ENCODE measurements around the gene CCDC183. TPM values are rescaled to one million over a fixed set of nuclear protein-coding genes. Genes with fewer than 3 reads are reported as not detected.

CCDC183 gene
- total RNA-seq, 2 experiments from 2014 or later = 0.26 to 0.91 TPM

DNA sequence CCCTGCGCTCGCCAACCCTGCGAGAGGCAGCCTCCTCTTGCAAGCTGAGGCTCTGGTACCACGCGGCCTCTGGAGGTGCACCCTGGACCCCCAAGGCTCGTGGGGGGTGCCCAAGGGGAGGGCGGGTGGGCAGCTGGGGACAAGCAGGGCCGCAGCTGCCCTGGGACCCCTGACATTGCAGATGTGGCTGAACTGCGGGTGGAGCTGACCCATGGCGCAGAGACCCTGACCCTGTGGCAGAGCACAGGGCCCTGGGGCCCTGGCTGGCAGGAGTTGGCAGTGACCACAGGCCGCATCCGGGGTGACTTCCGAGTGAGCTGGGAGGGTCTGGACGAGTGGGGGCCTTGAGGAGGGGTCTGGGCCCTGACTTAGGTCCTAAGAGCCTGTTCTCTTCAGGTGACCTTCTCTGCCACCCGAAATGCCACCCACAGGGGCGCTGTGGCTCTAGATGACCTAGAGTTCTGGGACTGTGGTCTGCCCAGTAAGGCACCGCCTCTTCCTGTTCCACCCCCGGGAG lies 57.5 kb downstream of the CCDC183 start:
- ATAC-seq (no peak), DNase-seq (no peak)
- CTCF ChIA-PET = no interaction called here
- Mint-ChIP-seq H3K36me3 (no peaks in the 10 kb centered on the region), H3K27me3 (no peaks in the 10 kb centered on the region), H3K9me3 (ENCODE audit: low read depth) (no peaks in the 10 kb centered on the region), H3K4me1 (peaks cover 6% of the 10 kb centered on the region), H3K27ac (no peak overlapping the region), H3K4me3 (no peak overlapping the region)

DNA sequence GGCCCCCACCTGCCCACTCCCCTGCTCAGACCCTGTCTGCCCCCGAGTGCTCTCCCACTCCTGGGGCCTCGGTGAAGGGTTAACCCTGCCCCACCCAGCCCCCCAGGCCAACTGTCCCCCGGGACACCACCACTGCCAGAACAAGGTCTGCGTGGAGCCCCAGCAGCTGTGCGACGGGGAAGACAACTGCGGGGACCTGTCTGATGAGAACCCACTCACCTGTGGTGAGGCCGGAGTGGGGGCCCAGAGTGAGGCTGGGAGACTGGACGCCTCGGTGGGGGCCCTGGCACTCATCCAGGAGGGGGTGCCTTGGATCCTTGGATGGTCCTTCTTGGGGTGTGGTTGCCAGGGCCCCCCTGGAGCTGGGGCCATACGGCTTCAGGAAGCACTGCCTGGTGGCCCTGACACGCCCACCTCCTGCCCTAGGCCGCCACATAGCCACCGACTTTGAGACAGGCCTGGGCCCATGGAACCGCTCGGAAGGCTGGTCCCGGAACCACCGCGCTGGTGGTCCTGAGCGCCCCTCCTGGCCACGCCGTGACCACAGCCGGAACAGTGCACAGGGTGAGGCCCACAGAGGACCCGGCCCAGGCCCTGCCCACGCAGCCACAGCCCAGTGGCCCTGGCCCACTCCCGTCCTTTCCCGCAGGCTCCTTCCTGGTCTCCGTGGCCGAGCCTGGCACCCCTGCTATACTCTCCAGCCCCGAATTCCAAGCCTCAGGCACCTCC lies 58.1 kb downstream of the CCDC183 start:
- Mint-ChIP-seq H3K27ac (no peak overlapping the region), H3K9me3 (ENCODE audit: low read depth) (no peaks in the 10 kb centered on the region), H3K4me1 (peaks cover 5% of the 10 kb centered on the region), H3K36me3 (no peaks in the 10 kb centered on the region), H3K4me3 (no peak overlapping the region), H3K27me3 (no peaks in the 10 kb centered on the region)
- ATAC-seq = no peak
- no peak for DNase-seq
- CTCF ChIA-PET = no interaction called here

DNA sequence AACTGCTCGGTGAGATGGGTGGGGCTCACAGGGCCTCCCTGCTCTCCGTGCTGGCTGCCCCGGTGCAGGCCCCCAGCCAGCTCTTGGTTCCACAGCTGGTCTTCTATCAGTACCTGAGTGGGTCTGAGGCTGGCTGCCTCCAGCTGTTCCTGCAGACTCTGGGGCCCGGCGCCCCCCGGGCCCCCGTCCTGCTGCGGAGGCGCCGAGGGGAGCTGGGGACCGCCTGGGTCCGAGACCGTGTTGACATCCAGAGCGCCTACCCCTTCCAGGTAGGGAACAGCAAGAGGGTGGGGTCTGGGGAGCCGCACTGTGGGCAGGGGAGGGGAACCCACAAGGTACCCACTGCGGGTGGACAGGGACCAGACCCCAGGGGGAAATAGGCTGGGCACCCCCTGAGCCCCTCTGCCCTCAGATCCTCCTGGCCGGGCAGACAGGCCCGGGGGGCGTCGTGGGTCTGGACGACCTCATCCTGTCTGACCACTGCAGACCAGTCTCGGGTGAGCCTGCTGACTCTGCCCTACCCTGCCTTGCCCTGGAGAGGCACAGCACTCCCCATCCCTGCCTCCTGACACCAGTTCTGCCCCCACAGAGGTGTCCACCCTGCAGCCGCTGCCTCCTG lies 58.8 kb downstream of the CCDC183 start:
- no peak for ATAC-seq
- Mint-ChIP-seq H3K4me3 (no peak overlapping the region), H3K27ac (no peak overlapping the region), H3K27me3 (no peaks in the 10 kb centered on the region), H3K9me3 (ENCODE audit: low read depth) (no peaks in the 10 kb centered on the region), H3K36me3 (no peaks in the 10 kb centered on the region), H3K4me1 (peaks cover 3% of the 10 kb centered on the region)
- CTCF ChIA-PET = no interaction called here
- no peak for DNase-seq

DNA sequence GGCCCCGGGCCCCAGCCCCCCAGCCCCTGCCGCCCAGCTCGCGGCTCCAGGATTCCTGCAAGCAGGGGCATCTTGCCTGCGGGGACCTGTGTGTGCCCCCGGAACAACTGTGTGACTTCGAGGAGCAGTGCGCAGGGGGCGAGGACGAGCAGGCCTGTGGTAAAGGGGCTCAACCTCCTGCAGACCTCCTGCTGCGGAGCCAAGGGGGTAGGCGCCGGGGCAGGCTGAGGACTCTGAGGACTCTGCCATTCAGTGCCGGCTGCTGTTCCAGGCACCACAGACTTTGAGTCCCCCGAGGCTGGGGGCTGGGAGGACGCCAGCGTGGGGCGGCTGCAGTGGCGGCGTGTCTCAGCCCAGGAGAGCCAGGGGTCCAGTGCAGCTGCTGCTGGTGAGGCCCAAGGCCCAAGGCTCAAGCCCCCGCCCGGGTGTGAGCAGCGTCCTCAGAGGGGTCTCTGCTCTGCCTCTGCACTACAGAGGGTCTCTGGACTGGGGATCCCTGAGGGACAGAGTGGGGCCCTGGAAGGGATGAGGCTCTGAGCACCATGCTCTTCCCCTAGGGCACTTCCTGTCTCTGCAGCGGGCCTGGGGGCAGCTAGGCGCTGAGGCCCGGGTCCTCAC lies 59.4 kb downstream of the CCDC183 start:
- DNase-seq = no peak
- H3K9me3 Mint-ChIP-seq (ENCODE audit: low read depth) = no peaks in the 10 kb centered on the region

DNA sequence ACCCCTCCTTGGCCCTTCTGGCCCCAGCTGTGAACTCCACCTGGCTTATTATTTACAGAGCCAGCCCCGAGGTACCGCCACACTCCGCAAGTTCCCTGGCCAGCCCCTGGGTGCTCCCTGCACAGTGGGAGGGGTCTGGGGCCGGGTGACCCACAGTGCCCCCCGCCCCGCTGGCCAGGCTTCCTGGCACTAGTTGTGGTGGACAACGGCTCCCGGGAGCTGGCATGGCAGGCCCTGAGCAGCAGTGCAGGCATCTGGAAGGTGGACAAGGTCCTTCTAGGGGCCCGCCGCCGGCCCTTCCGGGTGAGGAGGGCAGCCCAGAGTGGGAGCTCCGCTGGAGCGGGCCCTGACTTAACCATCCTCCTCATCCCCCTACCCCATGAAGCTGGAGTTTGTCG lies 59.9 kb downstream of the CCDC183 start:
- Mint-ChIP-seq H3K36me3 (no peaks in the 10 kb centered on the region), H3K27ac (no peak overlapping the region), H3K27me3 (no peaks in the 10 kb centered on the region), H3K9me3 (ENCODE audit: low read depth) (no peaks in the 10 kb centered on the region), H3K4me1 (no peaks in the 10 kb centered on the region), H3K4me3 (no peak overlapping the region)
- CTCF ChIA-PET = interaction anchor here (0.6 to 0.7 kb wide), 2 partner anchors 14 to 208 kb away, joined by 3 read pairs; partner anchors contain the start of gene AJM1
- no peak for ATAC-seq
- no peak for DNase-seq

More for the DNA sequence above, 59.4 kb downstream of the CCDC183 start:
- CTCF ChIA-PET = no interaction called here
- H3K27me3 Mint-ChIP-seq = no peaks in the 10 kb centered on the region
- H3K27ac Mint-ChIP-seq = no peak overlapping the region
- H3K4me1 Mint-ChIP-seq = no peaks in the 10 kb centered on the region
- no peak overlapping the region for H3K4me3 Mint-ChIP-seq
- no peak for ATAC-seq
- no peaks in the 10 kb centered on the region for H3K36me3 Mint-ChIP-seq

DNA sequence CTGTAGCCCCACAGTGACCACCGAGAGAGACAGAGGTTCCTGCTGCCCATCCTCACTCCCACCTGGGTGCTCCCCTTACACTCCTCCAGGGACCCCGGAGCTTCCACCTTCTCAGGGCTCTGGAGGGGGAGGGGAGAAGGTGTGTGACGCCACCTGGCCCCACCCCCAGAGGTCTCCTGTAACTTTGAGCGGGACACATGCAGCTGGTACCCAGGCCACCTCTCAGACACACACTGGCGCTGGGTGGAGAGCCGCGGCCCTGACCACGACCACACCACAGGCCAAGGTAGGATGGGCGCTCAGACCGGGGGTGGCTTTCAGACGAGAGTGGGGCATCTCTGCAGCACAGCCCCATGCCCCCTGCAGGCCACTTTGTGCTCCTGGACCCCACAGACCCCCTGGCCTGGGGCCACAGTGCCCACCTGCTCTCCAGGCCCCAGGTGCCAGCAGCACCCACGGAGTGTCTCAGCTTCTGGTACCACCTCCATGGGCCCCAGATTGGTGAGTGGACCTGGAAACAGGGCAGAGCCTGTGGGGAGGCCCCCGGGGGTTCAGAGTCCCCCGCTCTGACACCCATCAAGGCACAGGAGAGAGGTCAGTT lies 60.5 kb downstream of the CCDC183 start:
- CTCF ChIA-PET = interaction anchor here (0.6 to 0.7 kb wide), 2 partner anchors 14 to 208 kb away, joined by 3 read pairs; partner anchors contain the start of gene AJM1
- H3K9me3 Mint-ChIP-seq (ENCODE audit: low read depth) = no peaks in the 10 kb centered on the region
- H3K36me3 Mint-ChIP-seq = peaks cover 1% of the 10 kb centered on the region
- ATAC-seq = no peak
- H3K4me3 Mint-ChIP-seq = no peak overlapping the region
- no peaks in the 10 kb centered on the region for H3K27me3 Mint-ChIP-seq
- no peak for DNase-seq
- no peaks in the 10 kb centered on the region for H3K4me1 Mint-ChIP-seq
- no peak overlapping the region for H3K27ac Mint-ChIP-seq

DNA sequence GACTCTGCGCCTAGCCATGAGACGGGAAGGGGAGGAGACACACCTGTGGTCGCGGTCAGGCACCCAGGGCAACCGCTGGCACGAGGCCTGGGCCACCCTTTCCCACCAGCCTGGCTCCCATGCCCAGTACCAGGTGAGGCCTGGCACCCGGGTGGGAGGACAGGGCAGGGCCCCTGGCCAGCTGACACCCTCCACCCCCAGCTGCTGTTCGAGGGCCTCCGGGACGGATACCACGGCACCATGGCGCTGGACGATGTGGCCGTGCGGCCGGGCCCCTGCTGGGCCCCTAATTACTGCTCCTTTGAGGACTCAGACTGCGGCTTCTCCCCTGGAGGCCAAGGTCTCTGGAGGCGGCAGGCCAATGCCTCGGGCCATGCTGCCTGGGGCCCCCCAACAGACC lies 61.0 kb downstream of the CCDC183 start:
- Mint-ChIP-seq H3K4me3 (no peak overlapping the region), H3K36me3 (peaks cover 4% of the 10 kb centered on the region), H3K9me3 (ENCODE audit: low read depth) (no peaks in the 10 kb centered on the region), H3K27ac (no peak overlapping the region), H3K4me1 (no peaks in the 10 kb centered on the region), H3K27me3 (no peaks in the 10 kb centered on the region)
- CTCF ChIA-PET = no interaction called here
- ATAC-seq (no peak), DNase-seq (no peak)

Small RNA genes within 50 kb of the gene (microRNA-seq; reads per million reads assigned to microRNA genes)
- gene MIR4292 (not detected), gene MIR6722 (not detected)

Other genes with a start within 250 kb of the CCDC183 start
- gene EGFL7, start 133.4 kb upstream of the CCDC183 start, total RNA-seq = 1 to 10 TPM in 1 of 2 experiments, under 1 TPM in 1; 0.29 to 1.1 TPM
- gene AGPAT2, start 108.9 kb upstream of the CCDC183 start, total RNA-seq = 10 to 100 TPM; 16.9 to 20.5 TPM
- not detected for gene DIPK1B, start 83.8 kb upstream of the CCDC183 start, total RNA-seq
- gene LCN10, start 53.4 kb upstream of the CCDC183 start, total RNA-seq = under 1 TPM in 1 of 2 experiments, not detected in 1; 0.68 TPM
- not detected for gene LCN6, start 47.8 kb upstream of the CCDC183 start, total RNA-seq
- gene LCN8, start 38.1 kb upstream of the CCDC183 start, total RNA-seq = not detected
- not detected for gene LCN15, start 31.8 kb upstream of the CCDC183 start, total RNA-seq
- 10 to 100 TPM; 31.7 to 32.8 TPM for gene TMEM141, start 5.0 kb upstream of the CCDC183 start, total RNA-seq
- gene RABL6, start 11.6 kb downstream of the CCDC183 start, total RNA-seq = 100 to 1,000 TPM; 113 to 123 TPM
- 1 to 10 TPM; 3.9 to 4.4 TPM for gene AJM1, start 46.1 kb downstream of the CCDC183 start, total RNA-seq
- gene PHPT1, start 53.1 kb downstream of the CCDC183 start, total RNA-seq = 100 to 1,000 TPM in 1 of 2 experiments, 10 to 100 TPM in 1; 96.8 to 116 TPM
- gene MAMDC4, start 56.0 kb downstream of the CCDC183 start, total RNA-seq = 10 to 100 TPM; 13.4 to 15.5 TPM
- gene EDF1, start 70.0 kb downstream of the CCDC183 start, total RNA-seq = 100 to 1,000 TPM; 283 to 360 TPM
- 10 to 100 TPM; 58.4 to 67.6 TPM for gene TRAF2, start 90.2 kb downstream of the CCDC183 start, total RNA-seq
- gene FBXW5, start 148.4 kb downstream of the CCDC183 start, total RNA-seq = 100 to 1,000 TPM; 106 to 107 TPM
- gene C8G, start 148.9 kb downstream of the CCDC183 start, total RNA-seq = 1 to 10 TPM in 1 of 2 experiments, not detected in 1; 1.7 TPM
- 1 to 10 TPM in 1 of 2 experiments, under 1 TPM in 1; 0.68 to 1.2 TPM for gene LCN12, start 155.9 kb downstream of the CCDC183 start, total RNA-seq
- gene PTGDS, start 181.2 kb downstream of the CCDC183 start, total RNA-seq = 1 to 10 TPM; 1.2 to 3.2 TPM
- under 1 TPM in 1 of 2 experiments, not detected in 1; 0.09 TPM for gene LCNL1, start 186.7 kb downstream of the CCDC183 start, total RNA-seq
- 10 to 100 TPM; 68.6 to 94.8 TPM for gene PAXX, start 196.1 kb downstream of the CCDC183 start, total RNA-seq
- 1 to 10 TPM; 3.8 to 7.8 TPM for gene CLIC3, start 200.2 kb downstream of the CCDC183 start, total RNA-seq
- 10 to 100 TPM; 30.0 to 73.6 TPM for gene ABCA2, start 231.9 kb downstream of the CCDC183 start, total RNA-seq
- 1 to 10 TPM in 1 of 2 experiments, under 1 TPM in 1; 0.68 to 2.8 TPM for gene FUT7, start 235.8 kb downstream of the CCDC183 start, total RNA-seq
- gene NPDC1, start 249.8 kb downstream of the CCDC183 start, total RNA-seq = 10 to 100 TPM; 30.4 to 55.6 TPM

All from activated CD8-positive, alpha-beta memory T cell treated with anti-CD3 and anti-CD28 coated beads, Interleukin-2, amount 10 ng/mL, durations not matched to agents 7 days and 5 days (primary cell).